SK-N-SH (cell line): Measurements from ENCODE around the gene INTS3. TPM values are rescaled to one million over a fixed set of nuclear protein-coding genes. Genes with fewer than 3 reads are reported as not detected.

ENCODE experiments used
- CTCF ChIA-PET: fragments of 300-600, 350-600 bp; formaldehyde crosslinking; extraction: SDS; loops from one replicate; lab custom pipeline; 2021; lab: Yijun Ruan, JAX
- POLR2A ChIA-PET: fragments of 350-600 bp; sonication (Branson Sonifier 250); formaldehyde crosslinking; extraction: SDS; loops from one replicate; lab custom pipeline; 2020; ENCODE audit warnings: antibody characterized with exemption, inconsistent platforms; lab: Yijun Ruan, JAX
- DNase-seq: peaks from one replicate; pipeline ENCODE4 v3.0.0; 2012
- H2AFZ ChIP-seq: fragments of 200-600 bp; sonication (generic); 2 replicates; pipeline ENCODE4 v1.8.1; 2016; ENCODE audit warnings: antibody characterized with exemption, mild to moderate bottlenecking, low read depth
- H3F3A ChIP-seq: fragments of 200-600 bp; sonication (generic); replicated peaks from 2 replicates; pipeline ENCODE3; 2016; ENCODE audit warnings: antibody characterized with exemption, mild to moderate bottlenecking; ENCODE audit not compliant: insufficient read depth
- H3K27ac ChIP-seq, 2 experiments: fragments of 200-500 bp in 1 of 2; fragments of 200-600 bp in 1 of 2; sonication (Bioruptor generic) in 1 of 2; sonication (generic), shearing (Covaris generic) in 1 of 2; 2 replicates each; pipeline versions ENCODE4 v1.5.1 to v1.6.1; 2014 to 2016; ENCODE audit warnings: low read depth in 2 of 2, inconsistent platforms in 1 of 2, low read length in 1 of 2, mild to moderate bottlenecking in 1 of 2, mixed read lengths in 1 of 2
- H3K27me3 ChIP-seq: fragments of 200-600 bp; sonication (generic), shearing (Covaris generic); 2 replicates; pipeline ENCODE4 v1.6.1; 2016; ENCODE audit warnings: mixed run types; ENCODE audit not compliant: insufficient read depth
- H3K36me3 ChIP-seq, 2 experiments: fragments of 200-500 bp in 1 of 2; fragments of 200-600 bp in 1 of 2; sonication (Bioruptor generic) in 1 of 2; sonication (generic) in 1 of 2; replicated peaks in 1 of 2; 2 replicates each; pipeline versions ENCODE3 to v1.5.1; 2014 to 2016; ENCODE audit warnings: low read length in 1 of 2, mild to moderate bottlenecking in 1 of 2; ENCODE audit not compliant: insufficient read depth in 2 of 2, control insufficient read depth in 1 of 2
- H3K4me1 ChIP-seq, 2 experiments: fragments of 200-500 bp in 1 of 2; fragments of 200-600 bp in 1 of 2; sonication (Bioruptor generic) in 1 of 2; sonication (generic), shearing (Covaris generic) in 1 of 2; 2 replicates each; pipeline versions ENCODE4 v1.5.1 to v1.6.1; 2014 to 2016; ENCODE audit warnings: low read depth in 1 of 2, low read length in 1 of 2, mixed run types in 1 of 2; ENCODE audit not compliant: insufficient read depth in 2 of 2, control insufficient read depth in 1 of 2
- H3K4me2 ChIP-seq: fragments of 200-600 bp; sonication (generic), shearing (Covaris generic); 2 replicates; pipeline ENCODE4 v1.6.1; 2017; ENCODE audit warnings: mixed run types
- H3K4me3 ChIP-seq, 2 experiments: fragments of 200-500 bp in 1 of 2; fragments of 200-600 bp in 1 of 2; sonication (Bioruptor generic) in 1 of 2; sonication (generic), shearing (Covaris generic) in 1 of 2; 2 replicates each; pipeline versions ENCODE4 v1.5.1 to v1.8.1; 2014 to 2016; ENCODE audit warnings: low read depth in 2 of 2, inconsistent platforms in 1 of 2, low read length in 1 of 2, mild to moderate bottlenecking in 1 of 2, mixed read lengths in 1 of 2, moderate library complexity in 1 of 2
- H3K79me2 ChIP-seq: fragments of 200-600 bp; sonication (generic); 2 replicates; pipeline ENCODE4 v1.8.1; 2017; ENCODE audit warnings: mild to moderate bottlenecking; ENCODE audit not compliant: insufficient read depth
- H3K9ac ChIP-seq: fragments of 200-600 bp; sonication (generic); 2 replicates; pipeline ENCODE4 v1.6.1; 2017; ENCODE audit warnings: mixed run types
- H3K9me2 ChIP-seq: fragments of 200-600 bp; sonication (generic); 2 replicates; pipeline ENCODE4 v1.6.1; 2017; ENCODE audit warnings: mixed run types
- H3K9me3 ChIP-seq: fragments of 200-600 bp; sonication (generic); 2 replicates; pipeline ENCODE4 v1.6.1; 2017; ENCODE audit warnings: mixed run types, mild to moderate bottlenecking, moderate library complexity
- H4K20me1 ChIP-seq: fragments of 200-600 bp; sonication (generic); 2 replicates; pipeline ENCODE4 v1.6.1; 2017; ENCODE audit warnings: mild to moderate bottlenecking, mixed run types; ENCODE audit not compliant: insufficient read depth
- CTCF ChIP-seq: fragments of 200-600 bp; sonication (generic); IDR thresholded peaks from 2 replicates; pipeline ENCODE4 v1.6.1; 2017; ENCODE audit warnings: antibody characterized with exemption, mild to moderate bottlenecking, moderate library complexity
- GABPA ChIP-seq: IDR thresholded peaks from 2 replicates; pipeline ENCODE4 v1.4.0; 2012; ENCODE audit warnings: low read depth, mild to moderate bottlenecking
- MAX ChIP-seq: IDR thresholded peaks from 2 replicates; pipeline ENCODE4 v1.4.0; 2012; ENCODE audit warnings: low read depth
- MXI1 ChIP-seq: IDR thresholded peaks from 2 replicates; pipeline ENCODE4 v1.6.1; 2012; ENCODE audit warnings: mild to moderate bottlenecking, low read depth, low read length, improper control_type of control experiment
- NRF1 ChIP-seq: IDR thresholded peaks from 2 replicates; pipeline ENCODE4 v1.6.1; 2012; ENCODE audit warnings: low read depth, mild to moderate bottlenecking, low read length
- TEAD4 ChIP-seq: IDR thresholded peaks from 2 replicates; pipeline ENCODE4 v1.4.0; 2012; ENCODE audit warnings: mild to moderate bottlenecking, borderline replicate concordance; ENCODE audit not compliant: insufficient read depth
- WGBS: methylation state at CpG from one replicate; pipeline ENCODE4 v1.1.6; 2017; ENCODE audit warnings: low lambda C conversion rate; 5-methylcytosine and 5-hydroxymethylcytosine counted together
- polyA plus RNA-seq, 3 experiments: library from polyadenylated mRNA; depleted of rRNA; stranded (reverse); fragments of >200 nt; gene quantifications; 2 replicates each; pipeline ENCODE4 v1.2.3, GENCODE V29; 2012
- TF ChIP-seq, protein P1 (sequence below): IDR thresholded peaks from 2 replicates; pipeline ENCODE4 v1.4.0; 2012; ENCODE audit warnings: low read depth, borderline replicate concordance

INTS3 gene
- polyA plus RNA-seq, 1 of the 3 experiments (the other 2 are of a cell fraction), result 64.3 TPM

- H2AFZ ChIP-seq, result peak overlapping the region; percentile 82
These were observed 47.8 kb downstream of the INTS3 start for GRCh38 chr1:153775458-153776327.

More at GRCh38 chr1:153775458-153776327, 47.8 kb downstream of the INTS3 start:
- Histone ChIP-seq H3F3A (peaks cover 8% of the 10 kb centered on the region), H3K36me3 (peaks cover 0 to 32% of the 10 kb centered on the region in 2 experiments), H3K9me2 (no peaks in the 10 kb centered on the region), H4K20me1 (no peaks in the 10 kb centered on the region), H3K4me1 (peaks cover 0 to 13% of the 10 kb centered on the region in 2 experiments; a peak in 1 of 4 replicates), H3K9ac (peak overlapping the region; percentile 44; the same call in 1 of the 2 replicates), H3K4me3 (peak overlapping the region; percentile 65 to 67), H3K27me3 (no peaks in the 10 kb centered on the region), H3K27ac (peak overlapping the region in 1 of 2 experiments; percentile 69; a peak in 2 of 4 replicates), H3K4me2 (peak overlapping the region; percentile 86), H3K9me3 (no peaks in the 10 kb centered on the region), H3K79me2 (no peaks in the 10 kb centered on the region)
- peak; percentile 81 for DNase-seq
- 4% methylated on average over 42 of the region's 83 CpGs for WGBS
- CTCF ChIA-PET, result interaction anchor here (0.6 to 6.8 kb wide), 8 partner anchors 22 to 276 kb away, joined by 3 to 60 read pairs (median 3); partner anchors contain the start of genes ILF2, NPR1 and RAB13
- POLR2A ChIA-PET, result interaction anchor here (0.6 to 1.5 kb wide), 6 partner anchors 8 to 215 kb away, joined by 3 to 7 read pairs (median 4); partner anchors contain the start of genes CREB3L4, RAB13 and RPS27
- TF ChIP-seq MXI1, result peak; percentile 16; the same call in 1 of the 2 replicates
- peak; percentile 21; the same call in 1 of the 2 replicates for TF ChIP-seq GABPA
- TF ChIP-seq, protein P1, sequence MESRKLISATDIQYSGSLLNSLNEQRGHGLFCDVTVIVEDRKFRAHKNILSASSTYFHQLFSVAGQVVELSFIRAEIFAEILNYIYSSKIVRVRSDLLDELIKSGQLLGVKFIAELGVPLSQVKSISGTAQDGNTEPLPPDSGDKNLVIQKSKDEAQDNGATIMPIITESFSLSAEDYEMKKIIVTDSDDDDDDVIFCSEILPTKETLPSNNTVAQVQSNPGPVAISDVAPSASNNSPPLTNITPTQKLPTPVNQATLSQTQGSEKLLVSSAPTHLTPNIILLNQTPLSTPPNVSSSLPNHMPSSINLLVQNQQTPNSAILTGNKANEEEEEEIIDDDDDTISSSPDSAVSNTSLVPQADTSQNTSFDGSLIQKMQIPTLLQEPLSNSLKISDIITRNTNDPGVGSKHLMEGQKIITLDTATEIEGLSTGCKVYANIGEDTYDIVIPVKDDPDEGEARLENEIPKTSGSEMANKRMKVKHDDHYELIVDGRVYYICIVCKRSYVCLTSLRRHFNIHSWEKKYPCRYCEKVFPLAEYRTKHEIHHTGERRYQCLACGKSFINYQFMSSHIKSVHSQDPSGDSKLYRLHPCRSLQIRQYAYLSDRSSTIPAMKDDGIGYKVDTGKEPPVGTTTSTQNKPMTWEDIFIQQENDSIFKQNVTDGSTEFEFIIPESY, result no peak
- TF ChIP-seq TEAD4, result no peak
- 0 out of 2 replicates have a peak, but pooled peaks have one; percentile 7 for TF ChIP-seq CTCF
- TF ChIP-seq NRF1, result peak; percentile 44
- peak; percentile 46; the same call in 1 of the 2 replicates for TF ChIP-seq MAX
